Testis (tissue), 3 donors: ENCODE results near the gene KANK3. TPM values are rescaled to one million over a fixed set of nuclear protein-coding genes. Genes with fewer than 3 reads are reported as not detected.
"Not testable (repeated sequence)": the region's sequence is repeated elsewhere in the genome, so short reads cannot be mapped to it uniquely, and the experiment has no call there.

Experiments used
- DNase-seq: peaks from one replicate; pipeline ENCODE4 v3.0.0-alpha.2; 2019
- H3K27ac ChIP-seq, 2 donors: fragments of 200-600 bp; sonication (generic); one replicate each; pipeline ENCODE4 v1.5.1; 2019
- H3K27me3 ChIP-seq: fragments of 200-600 bp; sonication (generic); one replicate; pipeline ENCODE4 v1.5.1; 2019
- H3K36me3 ChIP-seq: fragments of 200-600 bp; sonication (generic); one replicate; pipeline ENCODE4 v1.5.1; 2017; ENCODE audit warnings: low read depth; ENCODE audit errors: missing control alignments
- H3K4me1 ChIP-seq: fragments of 200-600 bp; sonication (generic); one replicate; pipeline ENCODE4 v1.5.1; 2019
- H3K4me3 ChIP-seq, 2 donors: fragments of 200-600 bp; sonication (generic); one replicate each; pipeline ENCODE4 v1.5.1; 2017 to 2019
- H3K9me3 ChIP-seq: fragments of 200-600 bp; sonication (generic); one replicate; pipeline ENCODE4 v1.5.1; 2017
- CTCF ChIP-seq, 3 experiments: fragments of 450-650 bp in 2 of 3; fragments of 200-600 bp in 1 of 3; sonication (generic) in 1 of 3; IDR thresholded peaks; one replicate each; pipeline ENCODE4 v1.5.1; 2016 to 2019; ENCODE audit warnings: antibody characterized with exemption in 3 of 3, mild to moderate bottlenecking in 2 of 3, moderate library complexity in 1 of 3
- POLR2A ChIP-seq: fragments of 450-650 bp; IDR thresholded peaks from one replicate; pipeline ENCODE4 v1.6.1; 2017; ENCODE audit warnings: antibody characterized with exemption, mild to moderate bottlenecking, moderate library complexity
- WGBS, 2 donors: methylation state at CpG; one replicate each; pipeline ENCODE4 v1.1.5; 2018; 5-methylcytosine and 5-hydroxymethylcytosine counted together
- intact Hi-C: fragments of 100-400 bp; cut with DNase I; formaldehyde crosslinking; loops from one replicate; pipeline ENCODE4 v1.15.1; 2023; ENCODE audit warnings: low total_unique reads
- polyA plus RNA-seq: library from polyadenylated mRNA; stranded (reverse); fragments of 350-450 nt; fragmentation: Illumina TruSeq; extraction: RNeasy Lipid Tissue Mini Kit (QIAGEN cat#74804); gene quantifications from one replicate; pipeline ENCODE4 v1.2.3, GENCODE V29; 2014; ENCODE audit warnings: low read depth, low replicate concordance; ENCODE audit not compliant: insufficient read depth
- total RNA-seq, 2 donors: library from RNA; depleted of rRNA; stranded (reverse); fragments of >200 nt; gene quantifications; one replicate each; pipeline ENCODE4 v1.2.3, GENCODE V29; 2016

KANK3 gene
- total and polyA plus RNA-seq, 3 donors from 2014 or later, result 4.1 to 13.2 (median 7.1) TPM

DNA sequence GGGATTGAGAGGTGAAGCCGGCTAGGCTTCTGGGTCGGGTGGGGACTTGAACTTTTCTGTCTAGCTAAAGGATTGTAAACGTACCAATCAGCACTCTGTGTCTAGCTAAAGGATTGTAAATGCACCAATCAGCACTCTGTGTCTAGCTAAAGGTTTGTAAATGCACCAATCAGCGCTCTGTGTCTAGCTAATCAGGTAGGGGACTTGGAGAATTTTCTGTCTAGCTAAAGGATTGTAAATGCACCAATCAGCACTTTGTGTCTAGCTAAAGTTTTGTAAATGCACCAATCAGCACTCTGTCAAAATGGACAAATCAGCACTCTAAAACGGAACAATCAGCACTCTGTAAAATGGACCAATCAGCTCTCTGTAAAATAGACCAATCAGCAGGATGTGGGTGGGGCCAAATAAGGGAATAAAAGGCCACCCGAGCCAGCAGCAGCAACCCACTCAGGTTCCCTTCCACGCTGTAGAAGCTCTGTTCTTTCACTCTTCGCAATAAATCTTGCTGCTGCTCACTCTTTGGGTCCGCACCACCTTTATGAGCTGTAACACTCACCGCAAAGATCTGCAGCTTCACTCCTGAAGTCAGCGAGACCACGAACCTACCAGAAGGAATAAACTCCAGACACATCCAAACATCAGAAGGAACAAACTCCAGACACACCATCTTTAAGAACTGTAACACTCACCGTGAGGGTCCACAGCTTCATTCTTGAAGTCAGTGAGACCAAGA, 36.3 kb upstream of the KANK3 start:
- intact Hi-C loops, result not testable (repeated sequence)
- WGBS, 2 donors, result 95 to 96% methylated on average over 13 of the region's 13 CpGs

GRCh38 chr19:8377598-8377997, 34.5 kb upstream of the KANK3 start:
- DNase-seq, result no peak

More for the DNA sequence above, 36.3 kb upstream of the KANK3 start:
- not testable (repeated sequence) for H3K4me1 ChIP-seq, H3K27me3 ChIP-seq, H3K4me3 ChIP-seq, H3K36me3 ChIP-seq, H3K9me3 ChIP-seq, DNase-seq, H3K27ac ChIP-seq

GRCh38 chr19:8376373-8376974, 33.4 kb upstream of the KANK3 start:
- 84 to 86% methylated on average over 10 of the region's 10 CpGs for WGBS, 2 donors
- H3K36me3 ChIP-seq, intact Hi-C loops: not testable (repeated sequence)

More at GRCh38 chr19:8377598-8377997, 34.5 kb upstream of the KANK3 start:
- no peaks in the 10 kb centered on the region for H3K36me3 ChIP-seq
- intact Hi-C loops, result no loop called here
- peaks cover 10% of the 10 kb centered on the region for H3K4me1 ChIP-seq
- H3K27ac ChIP-seq, result no peak overlapping the region
- H3K27me3 ChIP-seq, result no peaks in the 10 kb centered on the region
- H3K9me3 ChIP-seq, result no peaks in the 10 kb centered on the region
- H3K4me3 ChIP-seq, result no peak overlapping the region
- 37 to 64% methylated on average over 1 of the region's 1 CpG for WGBS, 2 donors
- TF ChIP-seq CTCF (IDR thresholded peaks at IDR 0.05) (no peak), POLR2A (no peak)

DNA sequence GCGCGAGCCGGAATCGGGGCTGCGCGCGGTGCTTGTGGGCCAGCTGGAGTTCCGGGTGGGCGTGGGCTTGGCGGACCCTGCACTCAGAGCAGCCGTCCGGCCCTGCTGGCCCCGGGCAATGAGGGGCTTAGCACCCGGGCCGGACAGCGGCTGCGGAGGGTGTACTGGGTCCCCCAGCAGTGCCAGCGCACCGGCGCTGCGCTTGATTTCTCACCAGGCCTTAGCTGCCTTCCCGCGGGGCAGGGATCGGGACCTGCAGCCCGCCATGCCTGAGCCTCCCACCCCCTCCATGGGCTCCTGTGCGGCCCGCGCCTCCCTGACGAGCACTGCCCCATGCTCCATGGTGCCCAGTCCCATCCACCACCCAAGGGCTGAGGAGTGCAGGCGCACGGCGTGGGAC, 32.7 kb upstream of the KANK3 start:
- H3K9me3 ChIP-seq, DNase-seq, H3K27ac ChIP-seq, H3K27me3 ChIP-seq, H3K36me3 ChIP-seq, intact Hi-C loops: not testable (repeated sequence)
- peaks cover 10% of the 10 kb centered on the region for H3K4me1 ChIP-seq
- H3K4me3 ChIP-seq, result peak overlapping the region in 1 of 2 donors; percentile 20
- 59 to 80% methylated on average over 10 to 28 of the region's 32 CpGs for WGBS, 2 donors

More at GRCh38 chr19:8376373-8376974, 33.4 kb upstream of the KANK3 start:
- not testable (repeated sequence) for H3K27me3 ChIP-seq, H3K27ac ChIP-seq, H3K4me3 ChIP-seq, H3K9me3 ChIP-seq, DNase-seq
- H3K4me1 ChIP-seq, result peaks cover 10% of the 10 kb centered on the region

DNA sequence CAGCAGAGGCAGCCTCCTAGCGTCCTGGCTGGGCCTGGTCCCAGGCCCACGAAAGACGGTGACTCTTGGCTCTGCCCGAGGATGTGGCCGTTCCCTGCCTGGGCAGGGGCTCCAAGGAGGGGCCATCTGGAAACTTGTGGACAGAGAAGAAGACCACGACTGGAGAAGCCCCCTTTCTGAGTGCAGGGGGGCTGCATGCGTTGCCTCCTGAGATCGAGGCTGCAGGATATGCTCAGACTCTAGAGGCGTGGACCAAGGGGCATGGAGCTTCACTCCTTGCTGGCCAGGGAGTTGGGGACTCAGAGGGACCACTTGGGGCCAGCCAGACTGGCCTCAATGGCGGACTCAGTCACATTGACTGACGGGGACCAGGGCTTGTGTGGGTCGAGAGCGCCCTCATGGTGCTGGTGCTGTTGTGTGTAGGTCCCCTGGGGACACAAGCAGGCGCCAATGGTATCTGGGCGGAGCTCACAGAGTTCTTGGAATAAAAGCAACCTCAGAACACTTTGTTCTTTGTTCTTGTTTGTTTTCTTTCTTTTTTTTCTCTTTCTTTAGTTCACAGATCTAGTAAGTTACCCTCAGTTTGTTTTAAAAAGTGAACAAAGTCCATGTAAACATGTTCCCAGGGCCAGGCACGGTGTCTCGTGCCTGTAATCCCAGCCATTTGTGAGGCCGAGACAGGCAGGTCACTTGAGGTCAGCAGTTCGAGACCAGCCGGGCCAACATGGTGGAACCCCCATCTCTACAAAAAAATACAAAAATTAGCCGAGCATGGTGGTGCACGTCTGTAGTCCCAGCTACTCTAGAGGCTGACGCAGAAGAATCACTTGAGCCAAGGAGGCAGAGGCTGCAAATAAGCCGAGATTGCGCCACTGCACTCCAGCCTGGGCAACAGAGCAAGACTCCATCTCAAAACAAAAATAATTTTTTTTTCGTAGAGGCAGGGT, 31.1 kb upstream of the KANK3 start:
- no peaks in the 10 kb centered on the region for H3K9me3 ChIP-seq

More for the DNA sequence above, 31.1 kb upstream of the KANK3 start:
- TF ChIP-seq CTCF (IDR thresholded peaks at IDR 0.05), result no peak
- no peak for TF ChIP-seq POLR2A
- Histone ChIP-seq H3K27ac (peak overlapping the region; percentile 70 to 81), H3K27me3 (no peaks in the 10 kb centered on the region), H3K4me1 (peaks cover 10% of the 10 kb centered on the region), H3K4me3 (no peak overlapping the region), H3K36me3 (no peaks in the 10 kb centered on the region)
- WGBS, 2 donors, result 67 to 69% methylated on average over 19 to 26 of the region's 26 CpGs
- intact Hi-C loops, result no loop called here
- DNase-seq, result peak; percentile 84
